Esophagus muscularis mucosa (tissue), 4 donors: Measurements from ENCODE around the gene BTD. TPM values are rescaled to one million over a fixed set of nuclear protein-coding genes. Genes with fewer than 3 reads are reported as not detected.

Source experiments
- DNase-seq: peaks from one replicate; pipeline ENCODE4 v3.0.0-alpha.2; 2017; ENCODE audit errors: extremely low spot score
- H3K27ac ChIP-seq, 4 donors: fragments of 200-600 bp; sonication (generic); replicated peaks in 1 of 4; 1 replicate in 3 of 4; 2 replicates in 1 of 4; pipeline ENCODE4 v1.5.1; 2016 to 2019; ENCODE audit warnings: mild to moderate bottlenecking in 1 of 4
- H3K27me3 ChIP-seq, 4 donors: fragments of 200-600 bp; sonication (generic); one replicate each; pipeline versions ENCODE4 v1.5.1 to v1.6.0; 2016 to 2019
- H3K36me3 ChIP-seq, 4 donors: fragments of 200-600 bp; sonication (generic); one replicate each; pipeline ENCODE4 v1.5.1; 2016 to 2019
- H3K4me1 ChIP-seq, 4 donors: fragments of 200-600 bp; sonication (generic); one replicate each; pipeline ENCODE4 v1.5.1; 2016 to 2019
- H3K4me3 ChIP-seq, 4 donors: fragments of 200-600 bp; sonication (generic); 1 replicate in 2 of 4; 2 replicates in 2 of 4; pipeline ENCODE4 v1.5.1; 2016 to 2019; ENCODE audit warnings: mild to moderate bottlenecking in 4 of 4, moderate library complexity in 1 of 4
- H3K9me3 ChIP-seq, 4 donors: fragments of 200-600 bp; sonication (generic); 1 replicate in 3 of 4; 2 replicates in 1 of 4; pipeline ENCODE4 v1.5.1; 2016 to 2019
- CTCF ChIP-seq, 3 experiments: fragments of 200-600 bp in 2 of 3; fragments of 450-650 bp in 1 of 3; sonication (generic) in 2 of 3; IDR thresholded peaks; one replicate each; pipeline ENCODE4 v1.5.1; 2017 to 2019; ENCODE audit warnings: antibody characterized with exemption in 3 of 3, mild to moderate bottlenecking in 2 of 3, moderate library complexity in 1 of 3
- EP300 ChIP-seq: sonication (generic); formaldehyde crosslinking; IDR thresholded peaks from one replicate; pipeline ENCODE4 v1.6.1; 2017; ENCODE audit warnings: antibody characterized with exemption
- POLR2A ChIP-seq: fragments of 450-650 bp; IDR thresholded peaks from one replicate; pipeline ENCODE4 v1.6.1; 2017; ENCODE audit warnings: antibody characterized with exemption, moderate library complexity, mild to moderate bottlenecking, low read depth
- POLR2AphosphoS5 ChIP-seq, 2 donors: sonication (generic); formaldehyde crosslinking; IDR thresholded peaks; one replicate each; pipeline ENCODE4 v1.6.1; 2017; ENCODE audit warnings: antibody characterized with exemption in 2 of 2
- WGBS: methylation state at CpG from one replicate; pipeline ENCODE4 v1.1.5; 2018; 5-methylcytosine and 5-hydroxymethylcytosine counted together
- intact Hi-C: fragments of 100-400 bp; cut with DNase I; formaldehyde crosslinking; loops from one replicate; pipeline ENCODE4 v1.15.1; 2023
- total RNA-seq, 4 donors: library from RNA; depleted of rRNA; stranded (reverse); fragments of >200 nt; gene quantifications; one replicate each; pipeline versions ENCODE4 v1.1.0 to v1.2.1, GENCODE V29; 2016

BTD gene
- total RNA-seq, 4 donors from 2014 or later = 38.5 to 65.2 (median 41.6) TPM

DNA sequence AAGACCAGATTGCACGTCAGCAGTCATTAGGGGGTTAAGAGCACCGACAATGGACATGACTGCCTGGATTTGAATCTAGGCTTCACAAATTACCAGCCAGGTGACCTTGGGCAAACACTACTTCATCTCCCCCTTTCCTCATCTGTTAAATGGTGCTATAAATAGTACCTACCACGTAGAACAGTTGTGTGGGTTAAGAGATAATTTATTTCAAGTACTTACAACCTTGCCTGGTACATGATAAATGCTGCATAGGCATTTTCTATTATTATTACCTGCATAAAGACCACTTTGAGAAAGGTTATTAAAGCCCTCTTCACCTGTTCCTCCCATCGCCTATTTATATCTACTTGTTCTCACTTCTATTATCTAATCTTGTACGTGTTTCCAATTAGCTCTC, 64.7 kb downstream of the BTD start:
- H3K36me3 ChIP-seq = peaks cover 0 to 28% (median 10%) of the 10 kb centered on the region in 4 donors
- no peak for TF ChIP-seq POLR2AphosphoS5 (IDR thresholded peaks at IDR 0.05)
- TF ChIP-seq EP300 = no peak
- TF ChIP-seq POLR2A = no peak
- TF ChIP-seq CTCF (IDR thresholded peaks at IDR 0.05) = no peak
- DNase-seq = no peak
- no peak overlapping the region for H3K4me3 ChIP-seq
- no peaks in the 10 kb centered on the region for H3K27me3 ChIP-seq
- 84% methylated on average over 5 of the region's 5 CpGs for WGBS
- H3K27ac ChIP-seq = no peak overlapping the region
- no peaks in the 10 kb centered on the region for H3K9me3 ChIP-seq
- intact Hi-C loops = no loop called here
- peaks cover 0 to 11% (median 4%) of the 10 kb centered on the region in 4 donors for H3K4me1 ChIP-seq

DNA sequence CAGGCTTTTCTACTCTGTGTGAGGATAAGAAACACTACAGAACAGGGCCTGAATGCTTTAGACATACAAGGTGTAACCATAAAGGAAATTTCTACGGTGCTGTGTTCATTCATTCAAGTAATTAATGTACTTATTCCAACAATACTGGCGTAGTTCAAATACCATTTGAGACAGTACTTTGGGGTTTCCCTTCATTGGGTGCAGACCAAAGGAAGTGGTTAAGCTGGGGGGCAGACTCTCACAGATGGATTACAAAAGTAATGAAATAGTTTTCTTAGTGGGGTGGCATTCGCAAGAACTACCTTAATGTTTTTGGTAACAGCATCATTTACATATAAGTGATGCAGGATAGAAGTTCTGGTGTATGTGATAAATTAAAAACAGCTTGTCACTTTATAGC, 65.9 kb downstream of the BTD start:
- WGBS = 87% methylated on average over 3 of the region's 3 CpGs
- Histone ChIP-seq H3K27ac (no peak overlapping the region), H3K27me3 (no peaks in the 10 kb centered on the region), H3K4me3 (no peak overlapping the region), H3K9me3 (no peaks in the 10 kb centered on the region), H3K4me1 (peaks cover 0 to 11% (median 4%) of the 10 kb centered on the region in 4 donors), H3K36me3 (peaks cover 0 to 37% (median 12%) of the 10 kb centered on the region in 4 donors)
- TF ChIP-seq POLR2A = no peak
- DNase-seq = no peak
- intact Hi-C loops = no loop called here

- peaks cover 18 to 84% (median 44%) of the 10 kb centered on the region in 4 donors for H3K36me3 ChIP-seq
- H3K27me3 ChIP-seq = no peaks in the 10 kb centered on the region
- no peak overlapping the region for H3K4me3 ChIP-seq
- H3K4me1 ChIP-seq = peaks cover 0 to 11% (median 4%) of the 10 kb centered on the region in 4 donors
- TF ChIP-seq EP300 = no peak
- TF ChIP-seq CTCF (IDR thresholded peaks at IDR 0.05) = no peak
- TF ChIP-seq POLR2AphosphoS5 (IDR thresholded peaks at IDR 0.05) = no peak
- TF ChIP-seq POLR2A = no peak
- intact Hi-C loops = no loop called here
- H3K9me3 ChIP-seq = no peaks in the 10 kb centered on the region
- no peak overlapping the region for H3K27ac ChIP-seq
- DNase-seq = no peak
- 95% methylated on average over 1 of the region's 1 CpG for WGBS
Observed at GRCh38 chr3:15673536-15673935, 72.0 kb downstream of the BTD start.

- Histone ChIP-seq H3K36me3 (peaks cover 18 to 71% (median 46%) of the 10 kb centered on the region in 4 donors), H3K4me1 (no peaks in the 10 kb centered on the region), H3K4me3 (no peak overlapping the region), H3K9me3 (no peaks in the 10 kb centered on the region), H3K27ac (no peak overlapping the region), H3K27me3 (no peaks in the 10 kb centered on the region)
- TF ChIP-seq EP300 (no peak), CTCF (IDR thresholded peaks at IDR 0.05) (no peak), POLR2A (no peak), POLR2AphosphoS5 (IDR thresholded peaks at IDR 0.05) (no peak)
- DNase-seq = no peak
- 81% methylated on average over 2 of the region's 2 CpGs for WGBS
- intact Hi-C loops = no loop called here
Observed at GRCh38 chr3:15676259-15676658, 74.7 kb downstream of the BTD start.

GRCh38 chr3:15679306-15679705, 77.8 kb downstream of the BTD start:
- no peak overlapping the region for H3K4me3 ChIP-seq
- H3K9me3 ChIP-seq = no peaks in the 10 kb centered on the region
- H3K27me3 ChIP-seq = no peaks in the 10 kb centered on the region
- intact Hi-C loops = no loop called here
- TF ChIP-seq EP300 (no peak), POLR2A (no peak), CTCF (IDR thresholded peaks at IDR 0.05) (no peak), POLR2AphosphoS5 (IDR thresholded peaks at IDR 0.05) (no peak)
- 87% methylated on average over 5 of the region's 5 CpGs for WGBS
- DNase-seq = no peak
- no peak overlapping the region for H3K27ac ChIP-seq
- peaks cover 12 to 18% (median 13%) of the 10 kb centered on the region in 4 donors for H3K4me1 ChIP-seq
- H3K36me3 ChIP-seq = peaks cover 18 to 48% (median 39%) of the 10 kb centered on the region in 4 donors
